ENCODE results near the gene DOK3.

- TF ChIP-seq REST (IDR thresholded peaks at IDR 0.05; ENCODE audit: insufficient read depth in 1 of 2, low read depth in 2 of 2, low read length in 2 of 2) (no peak), SIN3A (IDR thresholded peaks at IDR 0.05; ENCODE audit: borderline replicate concordance, insufficient read depth, low read length) (no peak; the same call in 1 of the 2 replicates)
These were observed 12.8 kb downstream of the DOK3 start for GRCh38 chr5:177496727-177497291.

All from PFSK-1 (cell line).